ENCODE measurements around the gene CMTM6.

DNA sequence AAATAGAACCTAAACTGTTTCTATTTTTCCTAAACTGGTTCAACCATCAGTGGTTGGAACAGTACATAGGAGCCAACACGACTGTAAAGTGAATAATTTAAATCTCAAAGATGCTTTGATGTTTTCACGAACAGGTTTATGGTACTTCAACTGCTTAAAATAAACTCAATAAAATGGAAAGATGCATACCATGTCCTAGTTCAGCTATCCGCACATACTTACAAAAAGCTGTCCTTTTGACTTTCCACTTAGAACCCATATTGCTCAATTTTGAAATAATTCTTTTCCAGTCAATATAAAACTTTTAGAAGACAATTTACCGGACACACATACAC is 902 bp downstream of the CMTM6 start:
- TF ChIP-seq, protein P1, sequence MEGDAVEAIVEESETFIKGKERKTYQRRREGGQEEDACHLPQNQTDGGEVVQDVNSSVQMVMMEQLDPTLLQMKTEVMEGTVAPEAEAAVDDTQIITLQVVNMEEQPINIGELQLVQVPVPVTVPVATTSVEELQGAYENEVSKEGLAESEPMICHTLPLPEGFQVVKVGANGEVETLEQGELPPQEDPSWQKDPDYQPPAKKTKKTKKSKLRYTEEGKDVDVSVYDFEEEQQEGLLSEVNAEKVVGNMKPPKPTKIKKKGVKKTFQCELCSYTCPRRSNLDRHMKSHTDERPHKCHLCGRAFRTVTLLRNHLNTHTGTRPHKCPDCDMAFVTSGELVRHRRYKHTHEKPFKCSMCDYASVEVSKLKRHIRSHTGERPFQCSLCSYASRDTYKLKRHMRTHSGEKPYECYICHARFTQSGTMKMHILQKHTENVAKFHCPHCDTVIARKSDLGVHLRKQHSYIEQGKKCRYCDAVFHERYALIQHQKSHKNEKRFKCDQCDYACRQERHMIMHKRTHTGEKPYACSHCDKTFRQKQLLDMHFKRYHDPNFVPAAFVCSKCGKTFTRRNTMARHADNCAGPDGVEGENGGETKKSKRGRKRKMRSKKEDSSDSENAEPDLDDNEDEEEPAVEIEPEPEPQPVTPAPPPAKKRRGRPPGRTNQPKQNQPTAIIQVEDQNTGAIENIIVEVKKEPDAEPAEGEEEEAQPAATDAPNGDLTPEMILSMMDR (conservative IDR thresholded peaks at IDR 0.05 in 1 of 2, IDR thresholded peaks at IDR 0.05 in 1 of 2; ENCODE audit: extremely low read depth in 1 of 2, insufficient read depth in 1 of 2, low read depth in 1 of 2, low read length in 2 of 2), result no peak
- TF ChIP-seq EZH2 (IDR thresholded peaks at IDR 0.05; ENCODE audit: borderline replicate concordance, low read length), result no peak

All from mammary epithelial cell (primary cell).